SU-DHL-6 (cell line): Measurements from ENCODE around the gene AP1S1.

Source experiments
- H2AFZ ChIP-seq: fragments of 200-600 bp; sonication (generic); 2 replicates; pipeline ENCODE4 v1.6.1; 2014; ENCODE audit warnings: low read depth, mild to moderate bottlenecking, moderate library complexity, mixed read lengths, antibody characterized with exemption, low read length; ENCODE audit not compliant: severe bottlenecking
- H3F3A ChIP-seq: fragments of 200-600 bp; shearing (Covaris generic); 2 replicates; pipeline ENCODE4 v1.6.0; 2016; ENCODE audit warnings: antibody characterized with exemption, mild to moderate bottlenecking; ENCODE audit not compliant: insufficient read depth
- H3K27ac ChIP-seq: fragments of 200-600 bp; sonication (generic); 2 replicates; pipeline ENCODE4 v1.5.1; 2016; ENCODE audit warnings: low read depth, mild to moderate bottlenecking, low read length, moderate library complexity, mixed read lengths
- H3K27me3 ChIP-seq: fragments of 200-600 bp; sonication (generic), shearing (Covaris generic); 2 replicates; pipeline ENCODE4 v1.6.0; 2014; ENCODE audit warnings: mild to moderate bottlenecking, low read length
- H3K36me3 ChIP-seq: fragments of 200-600 bp; sonication (generic); 2 replicates; pipeline ENCODE4 v1.6.1; 2014; ENCODE audit warnings: mild to moderate bottlenecking, low read length, mixed read lengths
- H3K4me2 ChIP-seq: fragments of 300-600, 200-600 bp; shearing (Covaris generic), sonication (generic); 2 replicates; pipeline ENCODE4 v1.6.0; 2014; ENCODE audit warnings: low read length, low read depth, mild to moderate bottlenecking; ENCODE audit not compliant: poor library complexity, severe bottlenecking
- H3K4me3 ChIP-seq: fragments of 200-600 bp; sonication (generic); 2 replicates; pipeline ENCODE4 v1.5.1; 2014; ENCODE audit warnings: antibody characterized with exemption, low read length, mild to moderate bottlenecking, mixed read lengths; ENCODE audit not compliant: insufficient read depth, poor library complexity, severe bottlenecking
- H3K79me2 ChIP-seq: fragments of 200-600 bp; sonication (generic); 2 replicates; pipeline ENCODE4 v1.6.1; 2014; ENCODE audit warnings: mild to moderate bottlenecking, low read length, moderate library complexity; ENCODE audit not compliant: insufficient read depth
- H3K9ac ChIP-seq: fragments of 200-600 bp; sonication (generic); 2 replicates; pipeline ENCODE4 v1.7.0; 2014; ENCODE audit warnings: mild to moderate bottlenecking, low read length
- H3K9me2 ChIP-seq: fragments of 200-600 bp; sonication (generic); replicated peaks from 2 replicates; pipeline ENCODE4 v1.6.1; 2014; ENCODE audit warnings: low read length; ENCODE audit not compliant: insufficient read depth
- H3K9me3 ChIP-seq: fragments of 200-600 bp; sonication (generic); 2 replicates; pipeline ENCODE4 v1.6.1; 2014; ENCODE audit warnings: low read length, mixed read lengths; ENCODE audit not compliant: insufficient read depth
- H4K20me1 ChIP-seq: fragments of 200-600 bp; sonication (generic); 2 replicates; pipeline ENCODE4 v1.6.1; 2014; ENCODE audit warnings: low read depth, mild to moderate bottlenecking, antibody characterized with exemption, low read length, moderate library complexity, mixed read lengths
- CTCF ChIP-seq: fragments of 200-600 bp; sonication (generic); IDR thresholded peaks from one replicate; pipeline ENCODE4 v1.5.1; 2017; ENCODE audit warnings: antibody characterized with exemption, mild to moderate bottlenecking, low read length, moderate library complexity; ENCODE audit not compliant: insufficient read depth, poor library complexity, severe bottlenecking
- EZH2phosphoT487 ChIP-seq: fragments of 200-600 bp; sonication (generic), shearing (Covaris generic); conservative IDR thresholded peaks from 2 replicates; pipeline ENCODE4 v1.6.1; 2018; ENCODE audit warnings: mild to moderate bottlenecking, antibody characterized with exemption, low read length, moderate library complexity, mixed read lengths

AP1S1 gene

GRCh38 chr7:101160910-101161309 lies 6.6 kb downstream of the AP1S1 start:
- no peaks in the 10 kb centered on the region for H3K9me3 ChIP-seq
- no peak overlapping the region for H3K4me2 ChIP-seq
- H3K27me3 ChIP-seq = no peaks in the 10 kb centered on the region
- no peaks in the 10 kb centered on the region for H4K20me1 ChIP-seq
- H3F3A ChIP-seq = peaks cover 16% of the 10 kb centered on the region; the same call in 1 of the 2 replicates
- H3K79me2 ChIP-seq = no peaks in the 10 kb centered on the region
- TF ChIP-seq EZH2phosphoT487 = no peak
- no peak for TF ChIP-seq CTCF
- H2AFZ ChIP-seq = no peak overlapping the region
- H3K4me3 ChIP-seq = no peak overlapping the region
- H3K9me2 ChIP-seq = no peaks in the 10 kb centered on the region
- H3K9ac ChIP-seq = no peak overlapping the region
- no peaks in the 10 kb centered on the region for H3K36me3 ChIP-seq
- H3K27ac ChIP-seq = no peak overlapping the region

GRCh38 chr7:101161692-101162471 lies 7.6 kb downstream of the AP1S1 start:
- Histone ChIP-seq H4K20me1 (no peaks in the 10 kb centered on the region), H3K27me3 (no peaks in the 10 kb centered on the region), H3K27ac (peak overlapping the region; percentile 59), H2AFZ (peak overlapping the region; percentile 36), H3K9ac (peak overlapping the region; percentile 61), H3K9me2 (no peaks in the 10 kb centered on the region), H3K9me3 (no peaks in the 10 kb centered on the region), H3K36me3 (no peaks in the 10 kb centered on the region), H3K4me3 (no peak overlapping the region), H3K79me2 (no peaks in the 10 kb centered on the region), H3F3A (peaks cover 13% of the 10 kb centered on the region; the same call in 1 of the 2 replicates), H3K4me2 (peak overlapping the region; percentile 76)
- TF ChIP-seq CTCF (no peak), EZH2phosphoT487 (no peak)

- no peaks in the 10 kb centered on the region for H4K20me1 ChIP-seq
- H3K27me3 ChIP-seq = no peaks in the 10 kb centered on the region
- H3K9ac ChIP-seq = peak overlapping the region; percentile 61
- no peaks in the 10 kb centered on the region for H3K36me3 ChIP-seq
- peak overlapping the region; percentile 60 for H3K4me3 ChIP-seq
- no peaks in the 10 kb centered on the region for H3K9me3 ChIP-seq
- H2AFZ ChIP-seq = peak overlapping the region; percentile 36
- H3K9me2 ChIP-seq = no peaks in the 10 kb centered on the region
- H3K4me2 ChIP-seq = peak overlapping the region; percentile 76
- TF ChIP-seq EZH2phosphoT487 = no peak
- no peak for TF ChIP-seq CTCF
- no peaks in the 10 kb centered on the region for H3K79me2 ChIP-seq
- peaks cover 8% of the 10 kb centered on the region; the same call in 1 of the 2 replicates for H3F3A ChIP-seq
- H3K27ac ChIP-seq = peak overlapping the region; percentile 59
These were observed 8.4 kb downstream of the AP1S1 start for GRCh38 chr7:101162551-101163278.
